Astrocyte (in vitro differentiated cells and primary cell): Measurements from ENCODE around the gene SLC38A9. TPM values are rescaled to one million over a fixed set of nuclear protein-coding genes. Genes with fewer than 3 reads are reported as not detected.

Experiments
- DNase-seq: peaks from one replicate; pipeline ENCODE4 v3.0.0-alpha.2; 2010; ENCODE audit warnings: low read depth
- FAIRE-seq: peaks from 2 replicates; lab custom pipeline; 2011; peaks lifted over from hg19 to GRCh38; lab: Jason Lieb, UNC
- H2AFZ ChIP-seq: 2 replicates; pipeline ENCODE4 v1.6.0; 2012; ENCODE audit warnings: low read depth, low read length, inconsistent platforms
- H3K27ac ChIP-seq: 2 replicates; pipeline ENCODE4 v1.5.1; 2011; ENCODE audit warnings: low read depth, low read length, inconsistent platforms
- H3K27me3 ChIP-seq: 2 replicates; pipeline ENCODE4 v1.6.0; 2011; ENCODE audit warnings: low read length, inconsistent platforms; ENCODE audit not compliant: insufficient read depth
- H3K36me3 ChIP-seq: 2 replicates; pipeline ENCODE4 v1.5.1; 2011; ENCODE audit warnings: low read length, inconsistent platforms; ENCODE audit not compliant: insufficient read depth
- H3K4me1 ChIP-seq: 2 replicates; pipeline ENCODE4 v1.5.1; 2011; ENCODE audit warnings: low read length, inconsistent platforms; ENCODE audit not compliant: insufficient read depth
- H3K4me2 ChIP-seq: 2 replicates; pipeline ENCODE4 v1.6.0; 2012; ENCODE audit warnings: low read length, inconsistent platforms
- H3K4me3 ChIP-seq: 2 replicates; pipeline ENCODE4 v1.5.1; 2011; ENCODE audit warnings: low read depth, mild to moderate bottlenecking, low read length, inconsistent platforms; ENCODE audit not compliant: insufficient read depth
- H3K79me2 ChIP-seq: 2 replicates; pipeline ENCODE4 v1.6.0; 2012; ENCODE audit warnings: mild to moderate bottlenecking, low read length, inconsistent platforms; ENCODE audit not compliant: insufficient read depth
- H3K9ac ChIP-seq: 2 replicates; pipeline ENCODE4 v1.6.0; 2012; ENCODE audit warnings: mild to moderate bottlenecking, low read length, inconsistent platforms
- H3K9me3 ChIP-seq: 2 replicates; pipeline ENCODE4 v1.5.1; 2012; ENCODE audit warnings: low read depth, mild to moderate bottlenecking, low read length, inconsistent platforms; ENCODE audit not compliant: insufficient read depth
- H4K20me1 ChIP-seq: 2 replicates; pipeline ENCODE4 v1.6.0; 2012; ENCODE audit warnings: low read length, inconsistent platforms; ENCODE audit not compliant: insufficient read depth
- H3K27ac Mint-ChIP-seq: one replicate; pipeline ENCODE4 v1.8.0; 2021; ENCODE audit warnings: mild to moderate bottlenecking, mixed read lengths; ENCODE audit not compliant: unreplicated experiment
- H3K27me3 Mint-ChIP-seq: one replicate; pipeline ENCODE4 v1.8.0; 2021; ENCODE audit warnings: low read depth, mixed read lengths; ENCODE audit not compliant: unreplicated experiment
- H3K36me3 Mint-ChIP-seq: one replicate; pipeline ENCODE4 v1.8.0; 2021; ENCODE audit warnings: low read depth, mixed read lengths; ENCODE audit not compliant: unreplicated experiment
- H3K4me1 Mint-ChIP-seq: one replicate; pipeline ENCODE4 v1.8.0; 2021; ENCODE audit warnings: low read depth, mixed read lengths; ENCODE audit not compliant: unreplicated experiment
- H3K4me3 Mint-ChIP-seq: one replicate; pipeline ENCODE4 v1.8.0; 2021; ENCODE audit warnings: mild to moderate bottlenecking, moderate library complexity, mixed read lengths; ENCODE audit not compliant: unreplicated experiment
- H3K9me3 Mint-ChIP-seq: one replicate; pipeline ENCODE4 v1.8.0; 2021; ENCODE audit warnings: mild to moderate bottlenecking, mixed read lengths; ENCODE audit not compliant: unreplicated experiment
- EZH2 ChIP-seq: IDR thresholded peaks from 2 replicates; pipeline ENCODE4 v1.6.1; 2012; ENCODE audit warnings: mild to moderate bottlenecking, low read length, inconsistent platforms; ENCODE audit not compliant: insufficient read depth
- total RNA-seq: library from RNA; stranded (reverse); gene quantifications from 2 replicates; pipeline ENCODE4 v1.2.1, GENCODE V29; 2021
- TF ChIP-seq, protein P1 (sequence below): IDR thresholded peaks from 2 replicates; pipeline ENCODE4 v1.5.1; 2011; ENCODE audit warnings: low read depth, mild to moderate bottlenecking, inconsistent platforms, low read length, moderate library complexity; ENCODE audit not compliant: insufficient read depth

The SLC38A9 gene
- total RNA-seq, 1 donor from 2014 or later: 30.0 TPM

DNA sequence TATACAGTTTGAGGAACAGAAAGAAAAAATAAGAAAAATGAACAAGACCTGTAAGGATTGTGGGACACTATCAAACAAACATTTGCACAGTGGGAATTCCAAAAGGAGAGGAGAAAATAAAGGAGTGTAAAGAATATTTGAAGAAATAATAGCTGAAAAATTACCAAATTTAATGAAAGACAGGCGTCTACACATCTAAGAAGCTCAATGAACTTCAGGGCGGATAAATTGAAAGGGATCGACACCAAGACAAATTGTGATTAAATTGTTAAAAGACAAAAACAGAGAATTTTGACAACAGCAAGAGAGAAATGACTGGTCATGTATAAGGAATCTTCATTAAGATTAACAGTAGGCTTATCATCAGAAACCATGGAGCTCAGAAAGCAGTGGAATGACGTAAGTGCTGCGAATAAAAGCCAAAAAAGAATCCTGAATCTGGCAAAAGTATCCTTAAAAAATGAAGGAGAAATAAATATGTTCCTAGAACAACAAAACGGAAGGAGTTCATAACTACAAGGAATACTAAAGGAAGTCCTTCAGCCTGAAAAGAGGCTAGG, 3.5 kb upstream of the SLC38A9 start:
- Histone ChIP-seq H4K20me1 (no peaks in the 10 kb centered on the region), H3K9ac (no peak overlapping the region), H3K27ac (no peak overlapping the region), H3K79me2 (peaks cover 7% of the 10 kb centered on the region), H3K27me3 (no peaks in the 10 kb centered on the region), H3K4me3 (no peak overlapping the region), H3K9me3 (no peaks in the 10 kb centered on the region), H3K4me2 (no peak overlapping the region), H2AFZ (no peak overlapping the region), H3K36me3 (no peaks in the 10 kb centered on the region), H3K4me1 (peaks cover 5% of the 10 kb centered on the region)
- peaks cover 5% of the 10 kb centered on the region for H3K36me3 Mint-ChIP-seq
- H3K4me1 Mint-ChIP-seq: peaks cover 10% of the 10 kb centered on the region
- TF ChIP-seq EZH2: no peak
- TF ChIP-seq, protein P1, sequence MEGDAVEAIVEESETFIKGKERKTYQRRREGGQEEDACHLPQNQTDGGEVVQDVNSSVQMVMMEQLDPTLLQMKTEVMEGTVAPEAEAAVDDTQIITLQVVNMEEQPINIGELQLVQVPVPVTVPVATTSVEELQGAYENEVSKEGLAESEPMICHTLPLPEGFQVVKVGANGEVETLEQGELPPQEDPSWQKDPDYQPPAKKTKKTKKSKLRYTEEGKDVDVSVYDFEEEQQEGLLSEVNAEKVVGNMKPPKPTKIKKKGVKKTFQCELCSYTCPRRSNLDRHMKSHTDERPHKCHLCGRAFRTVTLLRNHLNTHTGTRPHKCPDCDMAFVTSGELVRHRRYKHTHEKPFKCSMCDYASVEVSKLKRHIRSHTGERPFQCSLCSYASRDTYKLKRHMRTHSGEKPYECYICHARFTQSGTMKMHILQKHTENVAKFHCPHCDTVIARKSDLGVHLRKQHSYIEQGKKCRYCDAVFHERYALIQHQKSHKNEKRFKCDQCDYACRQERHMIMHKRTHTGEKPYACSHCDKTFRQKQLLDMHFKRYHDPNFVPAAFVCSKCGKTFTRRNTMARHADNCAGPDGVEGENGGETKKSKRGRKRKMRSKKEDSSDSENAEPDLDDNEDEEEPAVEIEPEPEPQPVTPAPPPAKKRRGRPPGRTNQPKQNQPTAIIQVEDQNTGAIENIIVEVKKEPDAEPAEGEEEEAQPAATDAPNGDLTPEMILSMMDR: no peak
- DNase-seq: no peak
- peaks cover 21% of the 10 kb centered on the region for H3K9me3 Mint-ChIP-seq
- no peak overlapping the region for H3K27ac Mint-ChIP-seq
- no peak for FAIRE-seq
- no peaks in the 10 kb centered on the region for H3K27me3 Mint-ChIP-seq
- H3K4me3 Mint-ChIP-seq: no peak overlapping the region

DNA sequence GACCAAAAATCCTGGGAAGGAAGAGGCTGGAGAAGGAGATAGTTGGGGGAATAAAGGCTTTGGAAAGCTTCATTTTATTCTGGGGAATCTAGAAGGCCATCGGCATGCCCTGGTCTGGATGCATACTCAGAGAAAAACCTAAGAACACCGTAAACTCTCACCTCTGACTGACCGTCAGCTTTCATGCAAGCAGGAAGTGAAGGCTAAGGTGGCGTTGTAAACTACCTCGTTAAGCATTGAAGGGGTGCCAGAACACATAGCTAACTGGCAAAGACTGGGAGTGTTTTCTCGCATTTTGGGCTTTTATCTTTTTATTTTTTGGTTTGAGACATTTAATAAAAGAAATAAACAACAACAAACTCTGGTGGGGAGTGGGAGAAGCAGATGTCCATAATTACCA, 2.6 kb upstream of the SLC38A9 start:
- TF ChIP-seq, protein P1: no peak
- TF ChIP-seq EZH2: no peak
- Histone ChIP-seq H3K27ac (no peak overlapping the region), H3K27me3 (no peaks in the 10 kb centered on the region), H3K4me2 (no peak overlapping the region), H3K9ac (no peak overlapping the region), H3K36me3 (no peaks in the 10 kb centered on the region), H4K20me1 (no peaks in the 10 kb centered on the region), H3K79me2 (peaks cover 7% of the 10 kb centered on the region), H3K4me1 (peaks cover 5% of the 10 kb centered on the region), H3K4me3 (no peak overlapping the region), H3K9me3 (no peaks in the 10 kb centered on the region), H2AFZ (no peak overlapping the region)
- no peak overlapping the region for H3K27ac Mint-ChIP-seq
- H3K36me3 Mint-ChIP-seq: peaks cover 5% of the 10 kb centered on the region
- FAIRE-seq: no peak
- DNase-seq: no peak
- H3K4me1 Mint-ChIP-seq: peaks cover 10% of the 10 kb centered on the region
- H3K4me3 Mint-ChIP-seq: no peak overlapping the region
- no peaks in the 10 kb centered on the region for H3K27me3 Mint-ChIP-seq
- H3K9me3 Mint-ChIP-seq: peaks cover 21% of the 10 kb centered on the region

DNA sequence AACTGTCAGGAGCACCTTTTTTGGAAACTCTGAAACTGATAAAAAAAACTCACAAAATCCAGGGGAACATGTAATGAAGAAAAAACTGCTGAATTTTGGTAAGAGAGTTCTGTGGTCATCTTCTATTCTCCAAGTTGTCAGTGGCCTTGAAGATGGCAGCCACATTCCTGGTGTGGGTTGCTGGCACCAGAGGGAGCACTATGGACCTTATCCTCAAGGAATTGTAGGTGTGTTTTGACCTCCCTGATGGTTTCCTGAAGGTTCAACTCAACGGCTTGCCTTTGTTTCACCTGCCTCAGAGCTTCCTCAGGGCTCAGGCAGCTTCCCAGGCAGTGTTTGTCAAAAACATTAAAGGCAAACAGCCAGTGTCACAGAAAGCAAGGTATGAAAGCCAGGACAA, 2.2 kb upstream of the SLC38A9 start:
- Histone ChIP-seq H3K9ac (no peak overlapping the region), H3K4me3 (no peak overlapping the region), H3K36me3 (no peaks in the 10 kb centered on the region), H2AFZ (no peak overlapping the region), H3K4me2 (no peak overlapping the region), H3K27me3 (no peaks in the 10 kb centered on the region), H4K20me1 (no peaks in the 10 kb centered on the region), H3K4me1 (peaks cover 5% of the 10 kb centered on the region), H3K79me2 (peaks cover 7% of the 10 kb centered on the region), H3K27ac (no peak overlapping the region), H3K9me3 (no peaks in the 10 kb centered on the region)
- Mint-ChIP-seq H3K4me3 (no peak overlapping the region), H3K36me3 (peaks cover 5% of the 10 kb centered on the region), H3K9me3 (peaks cover 20% of the 10 kb centered on the region), H3K27ac (no peak overlapping the region), H3K27me3 (no peaks in the 10 kb centered on the region), H3K4me1 (peaks cover 10% of the 10 kb centered on the region)
- DNase-seq: no peak
- TF ChIP-seq, protein P1: no peak
- TF ChIP-seq EZH2: no peak
- no peak for FAIRE-seq
